K562 (cell line): ENCODE measurements around the gene KISS1. TPM values are rescaled to one million over a fixed set of nuclear protein-coding genes. Genes with fewer than 3 reads are reported as not detected.

Experiments used
- ATAC-seq: fragments of 200-7000 bp; cut with Tn5 transposase; 3 replicates; pipeline ENCODE4 v1.9.1; 2020; ENCODE audit warnings: moderate library complexity
- BruUV-seq: library from RNA; stranded (reverse); fragments of 400-500 nt; replicated peaks from 2 replicates; lab custom pipeline; 2021; lab: Mats Ljungman, UMichigan
- CTCF ChIA-PET: fragments of 300-600 bp; formaldehyde crosslinking; extraction: SDS; loops from one replicate; lab custom pipeline; 2021; ENCODE audit warnings: low intra/inter-chr PET ratio; lab: Yijun Ruan, JAX
- POLR2A ChIA-PET: fragments of 300-600, 350-650 bp; sonication (Branson Sonifier 250); formaldehyde crosslinking; extraction: SDS; loops from one replicate; lab custom pipeline; 2021; ENCODE audit warnings: antibody characterized with exemption, inconsistent platforms; lab: Yijun Ruan, JAX
- DNase-seq, 4 experiments: peaks; one replicate each; pipeline versions ENCODE4 v3.0.0 to v3.0.0-alpha.2; 2011 to 2018; ENCODE audit warnings: low spot score in 3 of 4, mixed read lengths in 3 of 4; ENCODE audit errors: extremely low read depth in 1 of 4
- FAIRE-seq: peaks from 2 replicates; lab custom pipeline; 2011; peaks lifted over from hg19 to GRCh38; lab: Jason Lieb, UNC
- H2AFZ ChIP-seq: 2 replicates; pipeline ENCODE4 v1.6.0; 2011; ENCODE audit warnings: low read depth, low read length, control low read depth, inconsistent platforms
- H3K27ac ChIP-seq: fragments of 200-600 bp; 3 replicates; pipeline ENCODE4 v1.8.0; 2011; ENCODE audit warnings: low read depth, mild to moderate bottlenecking, control low read depth, inconsistent platforms, low read length, moderate library complexity, mixed read lengths; ENCODE audit errors: extremely low read depth
- H3K27me3 ChIP-seq, 2 experiments: fragments of 300-600 bp in 1 of 2; 2 replicates in 1 of 2; 3 replicates in 1 of 2; pipeline versions ENCODE4 v1.6.0 to v1.8.0; 2011; ENCODE audit warnings: inconsistent platforms in 2 of 2, low read length in 2 of 2, mild to moderate bottlenecking in 1 of 2, mixed read lengths in 1 of 2, moderate library complexity in 1 of 2; ENCODE audit not compliant: control insufficient read depth in 2 of 2, insufficient read depth in 2 of 2
- H3K36me3 ChIP-seq: fragments of 300-600 bp; 3 replicates; pipeline ENCODE4 v1.8.0; 2011; ENCODE audit warnings: mild to moderate bottlenecking, low read length, inconsistent platforms; ENCODE audit not compliant: control insufficient read depth, insufficient read depth
- H3K4me1 ChIP-seq, 2 experiments: fragments of 200-600 bp in 1 of 2; replicated peaks in 1 of 2; 2 replicates in 1 of 2; 3 replicates in 1 of 2; pipeline versions ENCODE4 v1.5.1 to v1.8.0; 2011; ENCODE audit warnings: inconsistent platforms in 2 of 2, low read length in 2 of 2, mild to moderate bottlenecking in 1 of 2, mixed read lengths in 1 of 2, moderate library complexity in 1 of 2; ENCODE audit not compliant: control insufficient read depth in 2 of 2, insufficient read depth in 2 of 2
- H3K4me2 ChIP-seq: 2 replicates; pipeline ENCODE4 v1.6.1; 2011; ENCODE audit warnings: low read length, control low read depth, inconsistent platforms, mixed read lengths; ENCODE audit not compliant: insufficient read depth
- H3K4me3 ChIP-seq: fragments of 200-600 bp; sonication (generic), shearing (Covaris generic); 2 replicates; pipeline ENCODE4 v1.5.1; 2016; ENCODE audit warnings: control low read depth, inconsistent platforms
- H3K79me2 ChIP-seq: fragments of 200-600 bp; 3 replicates; pipeline ENCODE4 v1.8.0; 2011; ENCODE audit warnings: low read length, inconsistent platforms; ENCODE audit not compliant: control insufficient read depth, insufficient read depth
- H3K9ac ChIP-seq, 2 experiments: 2 replicates each; pipeline versions ENCODE4 v1.6.0 to v1.6.1; 2011; ENCODE audit warnings: low read depth in 2 of 2, low read length in 2 of 2, control low read depth in 1 of 2, inconsistent platforms in 1 of 2, mild to moderate bottlenecking in 1 of 2, mixed read lengths in 1 of 2; ENCODE audit not compliant: insufficient read depth in 1 of 2
- H3K9me1 ChIP-seq: one replicate; pipeline ENCODE4 v1.6.0; 2011; ENCODE audit warnings: inconsistent platforms, mild to moderate bottlenecking, low read length, moderate library complexity; ENCODE audit not compliant: control insufficient read depth, insufficient read depth
- H3K9me3 ChIP-seq: replicated peaks from 2 replicates; pipeline ENCODE4 v1.5.1; 2011; ENCODE audit warnings: low read depth, low read length, inconsistent platforms; ENCODE audit not compliant: control insufficient read depth, insufficient read depth
- H4K20me1 ChIP-seq: replicated peaks from 2 replicates; pipeline ENCODE4 v1.6.1; 2011; ENCODE audit warnings: low read length, inconsistent platforms, mixed read lengths; ENCODE audit not compliant: control insufficient read depth, insufficient read depth
- CBX5 ChIP-seq: IDR thresholded peaks from 2 replicates; pipeline ENCODE4 v1.6.1; 2014; ENCODE audit warnings: low read depth, borderline replicate concordance
- CREM ChIP-seq: IDR thresholded peaks from 2 replicates; pipeline ENCODE4 v1.6.1; 2014; ENCODE audit warnings: antibody characterized with exemption, low read depth
- EHMT2 ChIP-seq: fragments of 450-650 bp; IDR thresholded peaks from 2 replicates; pipeline ENCODE4 v1.6.1; 2018; ENCODE audit warnings: antibody characterized with exemption
- HMGXB4 ChIP-seq: sonication (generic); formaldehyde crosslinking; IDR thresholded peaks from 2 replicates; pipeline ENCODE4 v1.8.1; 2023; ENCODE audit warnings: mild to moderate bottlenecking, missing genetic modification reagents
- NFIC ChIP-seq: fragments of 450-650 bp; IDR thresholded peaks from 2 replicates; pipeline ENCODE4 v1.6.1; 2017; ENCODE audit warnings: mild to moderate bottlenecking, inconsistent platforms
- POLR2A ChIP-seq: fragments of 450-650 bp; conservative IDR thresholded peaks from 2 replicates; pipeline ENCODE4 v1.6.1; 2016
- PRDM10 ChIP-seq: fragments of 450-650 bp; IDR thresholded peaks from 2 replicates; pipeline ENCODE4 v1.6.1; 2018; ENCODE audit not compliant: partially characterized antibody
- ZFP91 ChIP-seq: sonication (generic); formaldehyde crosslinking; IDR thresholded peaks from 2 replicates; pipeline ENCODE4 v1.8.0; 2022; ENCODE audit warnings: mild to moderate bottlenecking, missing genetic modification reagents
- ZFX ChIP-seq: sonication (generic); formaldehyde crosslinking; IDR thresholded peaks from 2 replicates; pipeline ENCODE4 v1.8.0; 2022; ENCODE audit warnings: mild to moderate bottlenecking, missing genetic modification reagents, moderate library complexity
- ZNF239 ChIP-seq: fragments of 250-450 bp; sonication (Bioruptor Pico); IDR thresholded peaks from 2 replicates; pipeline ENCODE4 v1.4.0; 2020; ENCODE audit warnings: mild to moderate bottlenecking
- ZNF518B ChIP-seq: fragments of 250-450 bp; sonication (Bioruptor Pico); IDR thresholded peaks from 2 replicates; pipeline ENCODE4 v1.5.0; 2021; ENCODE audit warnings: mild to moderate bottlenecking, moderate library complexity
- WGBS: fragments of 100-300 bp; shearing (Covaris generic); methylation state at CpG from one replicate; pipeline ENCODE4 v1.1.6; 2016; ENCODE audit warnings: low coverage, mixed read lengths; ENCODE audit not compliant: insufficient coverage; ENCODE audit errors: missing lambda C conversion rate; 5-methylcytosine and 5-hydroxymethylcytosine counted together
- in situ Hi-C: fragments of 300-500 bp; cut with MboI; formaldehyde crosslinking; loops from 4 replicates; pipeline ENCODE4 v1.15.0; 2018; ENCODE audit warnings: inconsistent platforms, mixed read lengths
- intact Hi-C: fragments of 100-400 bp; cut with micrococcal nuclease; formaldehyde crosslinking; loops from 2 replicates; pipeline ENCODE4 v1.14.2; 2022
- polyA plus RNA-seq, 8 experiments: library from polyadenylated mRNA; depleted of rRNA in 4 of 8; stranded (reverse) in 5 of 8; unstranded in 3 of 8; fragments of >200 nt; fragmentation: Nextera tagmentation in 2 of 8; fragmentation: Illumina TruSeq in 1 of 8; extraction: Ambion mirVana in 2 of 8; extraction: Trizol in 1 of 8; gene quantifications; 2 replicates each; pipeline versions ENCODE4 v1.2.1 to v1.2.3, GENCODE V29; 2011 to 2014; ENCODE audit warnings: inconsistent platforms in 1 of 8, missing spikeins in 1 of 8
- total RNA-seq, 7 experiments: library from RNA; depleted of rRNA in 6 of 7; stranded (reverse); fragments of >200 nt in 6 of 7; fragmentation: Illumina TruSeq in 2 of 7; extraction: Trizol in 2 of 7; gene quantifications; 2 replicates each; pipeline versions ENCODE4 v1.2.1 to v1.2.3, GENCODE V29; 2011 to 2021; ENCODE audit warnings: low replicate concordance in 1 of 7

Gene KISS1
- total and polyA plus RNA-seq, 9 of the 15 experiments (the other 6 are each of a cell fraction or from before 2014, with no cell fraction given), result 0.31 TPM; not detected in 8

DNA sequence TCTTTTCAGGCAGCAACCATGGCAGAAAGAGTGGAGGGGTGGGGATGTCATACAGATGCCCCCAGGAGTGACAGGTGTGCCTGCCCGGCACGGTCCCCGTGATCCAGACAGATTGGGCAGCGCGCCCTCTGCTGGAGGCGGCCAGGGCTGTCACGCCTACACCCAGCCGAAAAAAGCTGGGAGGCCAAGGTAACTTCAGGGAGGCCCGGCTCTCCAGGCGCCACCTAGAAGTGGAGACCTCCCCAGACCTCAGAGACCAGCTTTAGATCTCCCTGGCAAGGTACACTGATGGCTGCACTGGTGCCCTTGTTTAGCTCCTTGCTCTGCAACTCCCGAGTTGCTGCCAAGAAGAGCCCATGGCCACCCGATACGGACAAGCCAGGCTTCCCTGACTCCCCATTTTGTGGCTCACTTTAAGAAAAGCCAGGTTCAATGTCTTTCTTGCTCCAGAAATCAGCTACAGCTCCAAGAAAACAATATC, 10.9 kb upstream of the KISS1 start:
- Histone ChIP-seq H3K9me1 (no peaks in the 10 kb centered on the region), H3K9ac (no peak overlapping the region), H3K4me1 (peaks cover 0 to 2% of the 10 kb centered on the region in 2 experiments; a peak in 1 of 5 replicates), H3K9me3 (no peaks in the 10 kb centered on the region), H3K4me2 (no peak overlapping the region), H2AFZ (no peak overlapping the region), H3K36me3 (no peaks in the 10 kb centered on the region), H3K27me3 (peaks cover 7 to 35% of the 10 kb centered on the region in 2 experiments; a peak in 4 of 5 replicates), H3K79me2 (no peaks in the 10 kb centered on the region), H3K27ac (no peak overlapping the region), H3K4me3 (no peak overlapping the region), H4K20me1 (no peaks in the 10 kb centered on the region)
- CTCF ChIA-PET, result interaction anchor here (0.6 to 1.0 kb wide), 3 partner anchors 45 to 346 kb away, joined by 3 to 5 read pairs (median 3); partner anchors contain the start of gene SNRPE
- in situ Hi-C loops (no loop called here), intact Hi-C loops (loop anchor here (1.0 to 5.0 kb wide), 3 partner anchors 45 to 346 kb away; partner anchors contain the start of genes PIK3C2B and SNRPE)
- POLR2A ChIA-PET, result interaction anchor here (0.8 to 1.3 kb wide), 3 partner anchors 9 to 75 kb away, joined by 3 to 6 read pairs (median 4); no protein-coding TSS in a partner anchor
- no TSS peak for BruUV-seq
- DNase-seq (peak; percentile 70 to 91 (median 87)), FAIRE-seq (peak; percentile 76), ATAC-seq (peak; percentile 100)
- WGBS, result 2% methylated on average over 13 of the region's 13 CpGs
- no peak for TF ChIP-seq NFIC
- TF ChIP-seq EHMT2, result no peak
- no peak for TF ChIP-seq ZFX
- 0 out of 2 replicates have a peak, but pooled peaks have one; percentile 16 for TF ChIP-seq CBX5
- TF ChIP-seq ZNF518B, result no peak
- TF ChIP-seq CREM, result peak; percentile 47; the same call in 1 of the 2 replicates
- no peak for TF ChIP-seq ZFP91 (CRISPR knock-in tag)
- TF ChIP-seq PRDM10, result peak; percentile 21
- TF ChIP-seq HMGXB4, result no peak
- no peak for TF ChIP-seq ZNF239 (CRISPR knock-in tag)
- no peak for TF ChIP-seq POLR2A
